HG03135 (cell line): ENCODE data around the gene BLTP2.
"Not testable (repeated sequence)": the region's sequence is repeated elsewhere in the genome, so short reads cannot be mapped to it uniquely, and the experiment has no call there.

Experiments used
- ATAC-seq: cut with Tn5 transposase; IDR thresholded peaks from one replicate; pipeline ENCODE4 v1.9.1; 2021; ENCODE audit warnings: mild to moderate bottlenecking, moderate library complexity; ENCODE audit not compliant: unreplicated experiment

BLTP2 gene

GRCh38 chr17:28648698-28649097 is 3.7 kb upstream of the BLTP2 start:
- ATAC-seq, result no peak

- ATAC-seq, result no peak
These were observed 1.2 kb upstream of the BLTP2 start for GRCh38 chr17:28646039-28646754.

- no peak for ATAC-seq
These were observed 600 bp upstream of the BLTP2 start for GRCh38 chr17:28645576-28645939.

GRCh38 chr17:28643983-28644786 is 773 bp downstream of the BLTP2 start:
- peak; percentile 4 for ATAC-seq

GRCh38 chr17:28641579-28641978 is 3.4 kb downstream of the BLTP2 start:
- ATAC-seq, result no peak

- ATAC-seq, result no peak
These were observed 9.5 kb downstream of the BLTP2 start for GRCh38 chr17:28635506-28635905.

- ATAC-seq, result no peak
These were observed 10.6 kb downstream of the BLTP2 start for GRCh38 chr17:28634206-28634865.

GRCh38 chr17:28626818-28627217 is 18.1 kb downstream of the BLTP2 start:
- ATAC-seq, result no peak

GRCh38 chr17:28624148-28624547 is 20.8 kb downstream of the BLTP2 start:
- no peak for ATAC-seq

- ATAC-seq, result no peak
These were observed 21.3 kb downstream of the BLTP2 start for GRCh38 chr17:28623696-28624095.

GRCh38 chr17:28622186-28622585 is 22.8 kb downstream of the BLTP2 start:
- no peak for ATAC-seq

GRCh38 chr17:28620010-28620409 is 24.9 kb downstream of the BLTP2 start:
- no peak for ATAC-seq

- ATAC-seq, result no peak
These were observed 26.5 kb downstream of the BLTP2 start for GRCh38 chr17:28618464-28618863.

- ATAC-seq, result no peak
These were observed 28.7 kb downstream of the BLTP2 start for GRCh38 chr17:28616281-28616680.

- ATAC-seq, result no peak
These were observed 29.6 kb downstream of the BLTP2 start for GRCh38 chr17:28615260-28615940.

- no peak for ATAC-seq
These were observed 31.0 kb downstream of the BLTP2 start, which contains the start of gene RSKR for GRCh38 chr17:28613931-28614381. Gene RSKR, minus strand, starts transcription at chr17:28614185. Its CDS starts 24 bp downstream, at chr17:28614161.

- ATAC-seq, result no peak
These were observed 31.8 kb downstream of the BLTP2 start for GRCh38 chr17:28612936-28613872.

- no peak for ATAC-seq
These were observed 32.4 kb downstream of the BLTP2 start for GRCh38 chr17:28612531-28612930.

- no peak for ATAC-seq
These were observed 34.6 kb downstream of the BLTP2 start for GRCh38 chr17:28610376-28610775.

- not testable (repeated sequence) for ATAC-seq
These were observed 40.9 kb downstream of the BLTP2 start for GRCh38 chr17:28604031-28604430.
